CD14-positive monocyte (primary cell): ENCODE data around the gene STON1. TPM values are rescaled to one million over a fixed set of nuclear protein-coding genes. Genes with fewer than 3 reads are reported as not detected.

Experiments used
- DNase-seq, 3 donors: peaks; one replicate each; pipeline ENCODE4 v3.0.0-alpha.2; 2011 to 2022
- H2AFZ ChIP-seq: 2 replicates; pipeline ENCODE4 v1.6.0; 2012; ENCODE audit warnings: mild to moderate bottlenecking, low read depth, low read length, inconsistent platforms; ENCODE audit not compliant: insufficient read depth, poor library complexity, severe bottlenecking
- H3K27ac ChIP-seq, 2 donors: 1 replicate in 1 of 2; 2 replicates in 1 of 2; pipeline ENCODE4 v1.5.1; 2012 to 2013; ENCODE audit warnings: low read length in 2 of 2, control low read depth in 1 of 2, inconsistent platforms in 1 of 2, low read depth in 1 of 2, mild to moderate bottlenecking in 1 of 2
- H3K27me3 ChIP-seq, 2 donors: one replicate each; pipeline versions ENCODE4 v1.6.0 to v1.6.1; 2011 to 2013; ENCODE audit warnings: low read length in 2 of 2; ENCODE audit not compliant: control insufficient read depth in 2 of 2, insufficient read depth in 2 of 2
- H3K36me3 ChIP-seq, 2 donors: replicated peaks in 1 of 2; 1 replicate in 1 of 2; 2 replicates in 1 of 2; pipeline versions ENCODE4 v1.5.1 to v1.6.1; 2012 to 2013; ENCODE audit warnings: low read length in 2 of 2, control low read depth in 1 of 2, inconsistent platforms in 1 of 2, mild to moderate bottlenecking in 1 of 2; ENCODE audit not compliant: insufficient read depth in 2 of 2, control insufficient read depth in 1 of 2
- H3K4me1 ChIP-seq, 2 donors: 1 replicate in 1 of 2; 2 replicates in 1 of 2; pipeline versions ENCODE4 v1.5.1 to v1.6.1; 2012 to 2013; ENCODE audit warnings: low read length in 2 of 2, control low read depth in 1 of 2, inconsistent platforms in 1 of 2, mild to moderate bottlenecking in 1 of 2, moderate library complexity in 1 of 2; ENCODE audit not compliant: insufficient read depth in 2 of 2, control insufficient read depth in 1 of 2
- H3K4me2 ChIP-seq: replicated peaks from 2 replicates; pipeline ENCODE3; 2012; ENCODE audit warnings: low read length, moderate library complexity, mild to moderate bottlenecking; ENCODE audit not compliant: poor library complexity, severe bottlenecking; ENCODE audit errors: extremely low read depth
- H3K4me3 ChIP-seq, 3 experiments: fragments of 200-600 bp in 1 of 3; sonication (generic) in 1 of 3; replicated peaks in 1 of 3; 1 replicate in 2 of 3; 2 replicates in 1 of 3; pipeline ENCODE4 v1.5.1; 2011 to 2013; ENCODE audit warnings: low read length in 3 of 3, mild to moderate bottlenecking in 3 of 3, control low read depth in 2 of 3, low read depth in 2 of 3, inconsistent platforms in 1 of 3, moderate library complexity in 1 of 3
- H3K79me2 ChIP-seq: 2 replicates; pipeline ENCODE4 v1.6.0; 2012; ENCODE audit warnings: mild to moderate bottlenecking, control low read depth, inconsistent platforms, low read length, moderate library complexity; ENCODE audit not compliant: insufficient read depth
- H3K9ac ChIP-seq: 2 replicates; pipeline ENCODE4 v1.6.0; 2017; ENCODE audit warnings: low read length, mild to moderate bottlenecking; ENCODE audit not compliant: insufficient read depth, poor library complexity, severe bottlenecking
- H3K9me3 ChIP-seq, 2 donors: replicated peaks in 1 of 2; 1 replicate in 1 of 2; 2 replicates in 1 of 2; pipeline versions ENCODE4 v1.5.1 to v1.6.1; 2012 to 2013; ENCODE audit warnings: low read length in 2 of 2, control low read depth in 1 of 2; ENCODE audit not compliant: control insufficient read depth in 1 of 2, insufficient read depth in 1 of 2
- H4K20me1 ChIP-seq: 2 replicates; pipeline ENCODE4 v1.6.0; 2012; ENCODE audit warnings: mild to moderate bottlenecking, low read length, control low read depth, moderate library complexity; ENCODE audit not compliant: insufficient read depth
- H3K27ac Mint-ChIP-seq, 7 donors: one replicate each; pipeline ENCODE4 v1.8.0; 2020; ENCODE audit warnings: mild to moderate bottlenecking in 7 of 7, mixed read lengths in 7 of 7, moderate library complexity in 6 of 7, inconsistent platforms in 2 of 7
- H3K27me3 Mint-ChIP-seq, 3 donors: one replicate each; pipeline ENCODE4 v1.8.0; 2021 to 2022; ENCODE audit warnings: low read depth in 3 of 3, mild to moderate bottlenecking in 3 of 3, mixed read lengths in 3 of 3, moderate library complexity in 3 of 3, inconsistent platforms in 1 of 3
- H3K36me3 Mint-ChIP-seq, 2 donors: one replicate each; pipeline ENCODE4 v1.8.0; 2020; ENCODE audit warnings: mixed read lengths in 2 of 2, inconsistent platforms in 1 of 2, mild to moderate bottlenecking in 1 of 2
- H3K4me1 Mint-ChIP-seq: one replicate; pipeline ENCODE4 v1.8.0; 2020; ENCODE audit warnings: mild to moderate bottlenecking, mixed read lengths
- H3K4me3 Mint-ChIP-seq, 2 donors: one replicate each; pipeline ENCODE4 v1.8.0; 2020; ENCODE audit warnings: mild to moderate bottlenecking in 2 of 2, mixed read lengths in 2 of 2, moderate library complexity in 1 of 2
- H3K9me3 Mint-ChIP-seq, 7 donors: one replicate each; pipeline ENCODE4 v1.8.0; 2020 to 2022; ENCODE audit warnings: mixed read lengths in 7 of 7, mild to moderate bottlenecking in 6 of 7, moderate library complexity in 6 of 7, inconsistent platforms in 2 of 7
- CTCF ChIP-seq: fragments of 200-600 bp; IDR thresholded peaks from one replicate; pipeline ENCODE4 v1.8.0; 2022; ENCODE audit warnings: antibody characterized with exemption, mild to moderate bottlenecking
- WGBS: methylation state at CpG from one replicate; pipeline ENCODE4 v1.1.5; 2013; ENCODE audit warnings: missing lambda C conversion rate; ENCODE audit not compliant: insufficient coverage; 5-methylcytosine and 5-hydroxymethylcytosine counted together
- intact Hi-C, 2 donors: fragments of 100-400 bp; cut with micrococcal nuclease; formaldehyde crosslinking; loops; one replicate each; pipeline versions ENCODE4 v1.15.0 to v1.15.1; 2023
- polyA plus RNA-seq, 3 donors: library from polyadenylated mRNA; depleted of rRNA in 1 of 3; unstranded in 2 of 3; stranded (reverse) in 1 of 3; fragments of 300-500 nt in 2 of 3; fragments of >200 nt in 1 of 3; fragmentation: Illumina TruSeq in 2 of 3; gene quantifications; 1 replicate in 2 of 3; 2 replicates in 1 of 3; pipeline ENCODE4 v1.2.3, GENCODE V29; 2012 to 2021

STON1 gene
- polyA plus RNA-seq, 3 donors, result 0.12 to 0.33 TPM; not detected in 1

- Histone ChIP-seq H3K79me2 (no peaks in the 10 kb centered on the region), H3K4me2 (no peak overlapping the region), H3K9ac (no peak overlapping the region), H3K27me3 (no peaks in the 10 kb centered on the region), H3K36me3 (peaks cover 83 to 96% of the 10 kb centered on the region in 2 donors), H3K27ac (no peak overlapping the region), H2AFZ (no peak overlapping the region), H3K4me1 (no peaks in the 10 kb centered on the region), H3K4me3 (no peak overlapping the region), H3K9me3 (no peaks in the 10 kb centered on the region), H4K20me1 (no peaks in the 10 kb centered on the region)
- TF ChIP-seq CTCF, result no peak
- no peaks in the 10 kb centered on the region for H3K27me3 Mint-ChIP-seq
- H3K9me3 Mint-ChIP-seq, result peaks cover 0 to 2% (median 0%) of the 10 kb centered on the region in 7 donors
- peaks cover 72 to 88% of the 10 kb centered on the region in 2 donors for H3K36me3 Mint-ChIP-seq
- no peaks in the 10 kb centered on the region for H3K4me1 Mint-ChIP-seq
- intact Hi-C loops, result no loop called here
- H3K27ac Mint-ChIP-seq, result peak overlapping the region in 1 of 7 donors; percentile 51
- no peak for DNase-seq
- WGBS, result no CpG with 5 or more reads among the region's 3 CpGs
- no peak overlapping the region for H3K4me3 Mint-ChIP-seq
These were observed 49.4 kb upstream of the STON1 start for GRCh38 chr2:48480526-48480925.

DNA sequence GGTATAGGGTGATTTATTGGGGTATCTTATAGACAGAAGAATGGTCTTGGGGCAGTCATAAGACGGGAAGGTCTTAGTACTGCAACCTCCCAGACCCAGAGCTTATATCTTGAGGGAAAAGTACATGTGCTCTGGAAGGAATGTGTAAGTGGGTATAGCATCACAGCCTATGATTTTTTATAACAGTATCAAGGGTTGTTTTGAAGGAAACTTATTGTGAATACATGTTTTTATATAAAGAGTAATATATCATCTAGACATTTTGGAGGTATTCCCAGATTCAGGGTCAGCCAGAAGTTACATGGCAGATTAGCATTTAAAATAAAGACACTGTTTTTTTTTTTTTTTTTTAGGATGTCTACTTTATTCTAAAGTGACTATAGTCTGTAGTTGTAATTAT is 47.6 kb upstream of the STON1 start:
- no peak for DNase-seq
- no peak for TF ChIP-seq CTCF

More for the DNA sequence above, 47.6 kb upstream of the STON1 start:
- H3K27ac Mint-ChIP-seq, result peak overlapping the region in 1 of 7 donors; percentile 10
- WGBS, result no CpG with 5 or more reads among the region's 1 CpG
- no peak overlapping the region for H3K9ac ChIP-seq
- no peak overlapping the region for H3K4me2 ChIP-seq
- H3K9me3 Mint-ChIP-seq, result peaks cover 0 to 2% (median 0%) of the 10 kb centered on the region in 7 donors
- no peaks in the 10 kb centered on the region for H3K27me3 Mint-ChIP-seq
- H3K4me1 ChIP-seq, result no peaks in the 10 kb centered on the region
- H4K20me1 ChIP-seq, result no peaks in the 10 kb centered on the region
- H3K27me3 ChIP-seq, result no peaks in the 10 kb centered on the region
- H3K4me3 ChIP-seq, result no peak overlapping the region
- no peaks in the 10 kb centered on the region for H3K79me2 ChIP-seq
- H3K36me3 Mint-ChIP-seq, result peaks cover 76 to 92% of the 10 kb centered on the region in 2 donors
- H3K9me3 ChIP-seq, result no peaks in the 10 kb centered on the region
- no peak overlapping the region for H3K27ac ChIP-seq
- no peak overlapping the region for H3K4me3 Mint-ChIP-seq
- H3K4me1 Mint-ChIP-seq, result no peaks in the 10 kb centered on the region
- peaks cover 86 to 95% of the 10 kb centered on the region in 2 donors for H3K36me3 ChIP-seq
- intact Hi-C loops, result no loop called here
- H2AFZ ChIP-seq, result no peak overlapping the region
